GM18907 (cell line): ENCODE data around the gene SMDT1.
"Not testable (repeated sequence)": the region's sequence is repeated elsewhere in the genome, so short reads cannot be mapped to it uniquely, and the experiment has no call there.

ENCODE experiments used
- ATAC-seq: cut with Tn5 transposase; IDR thresholded peaks from one replicate; pipeline ENCODE4 v1.9.1; 2021; ENCODE audit warnings: mild to moderate bottlenecking, moderate library complexity; ENCODE audit not compliant: unreplicated experiment

Gene SMDT1

GRCh38 chr22:42108848-42109247 lies 29.3 kb downstream of the SMDT1 start:
- no peak for ATAC-seq

DNA sequence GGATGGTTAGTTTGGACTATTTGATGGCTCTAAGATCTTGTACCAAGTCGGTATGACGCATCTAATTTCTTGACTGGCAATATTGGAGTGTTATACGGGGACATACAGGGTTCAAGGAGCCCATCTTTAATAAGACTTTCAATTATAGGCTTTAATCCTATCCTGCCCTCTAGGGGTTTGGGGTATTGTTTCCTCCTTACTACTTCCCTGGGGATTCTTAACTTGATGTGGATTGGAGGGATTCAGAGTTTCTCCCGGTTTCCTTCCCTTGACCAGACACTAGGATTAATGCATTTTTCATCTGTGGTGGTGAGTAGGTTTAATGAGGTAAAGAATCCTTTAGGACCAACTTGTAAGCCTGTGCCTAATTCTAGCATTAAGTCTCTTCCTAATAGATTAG lies 32.3 kb downstream of the SMDT1 start:
- ATAC-seq = no peak

- not testable (repeated sequence) for ATAC-seq
Measured at GRCh38 chr22:42112793-42113192, 33.3 kb downstream of the SMDT1 start.

- ATAC-seq = no peak
Measured at GRCh38 chr22:42114721-42115120, 35.2 kb downstream of the SMDT1 start.

DNA sequence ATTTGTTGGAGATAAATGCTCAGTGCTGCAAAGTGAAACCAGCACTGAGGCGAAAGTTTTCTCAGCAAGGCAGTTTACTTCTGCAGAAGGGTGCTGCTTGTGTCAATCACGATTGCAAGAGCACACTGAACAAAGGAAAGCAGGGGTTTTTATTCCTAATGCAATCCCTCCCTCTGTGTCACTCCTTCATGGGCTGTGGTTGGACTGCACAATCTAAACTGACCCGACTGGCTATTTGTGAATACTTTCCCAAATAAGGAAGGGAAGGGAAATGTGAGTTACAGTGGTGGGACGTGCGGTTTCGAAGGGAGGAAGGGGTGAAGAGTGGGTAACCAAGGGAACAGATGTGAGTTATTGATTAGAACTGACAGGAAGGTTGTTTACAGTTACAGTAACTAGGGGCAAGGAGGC lies 35.9 kb downstream of the SMDT1 start:
- ATAC-seq = not testable (repeated sequence)

GRCh38 chr22:42116848-42117424 lies 37.4 kb downstream of the SMDT1 start:
- ATAC-seq = no peak

- ATAC-seq = not testable (repeated sequence)
Measured at GRCh38 chr22:42120231-42121021, 40.9 kb downstream of the SMDT1 start.

DNA sequence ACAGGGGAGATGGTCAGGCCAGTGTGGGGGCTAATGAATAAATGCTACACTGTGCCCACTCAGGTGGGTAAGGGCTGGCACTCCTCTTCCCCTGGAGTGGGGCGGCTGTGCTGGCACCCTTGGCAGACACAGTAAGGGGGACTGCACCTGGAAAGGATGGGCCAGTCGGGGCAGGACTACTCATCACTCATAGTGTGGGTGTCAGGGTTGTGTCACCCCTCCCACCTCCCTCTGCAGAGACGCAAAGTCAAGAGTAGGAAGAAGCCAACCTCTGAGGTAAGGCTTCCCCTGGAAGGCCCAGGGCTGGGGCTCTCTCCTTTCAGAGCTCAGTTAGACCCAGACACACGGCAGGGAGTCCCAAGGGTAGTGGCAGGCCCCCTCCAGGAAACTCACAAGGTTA lies 44.0 kb downstream of the SMDT1 start:
- ATAC-seq = not testable (repeated sequence)

GRCh38 chr22:42127606-42128005 lies 48.1 kb downstream of the SMDT1 start:
- no peak for ATAC-seq

- ATAC-seq = not testable (repeated sequence)
Measured at GRCh38 chr22:42128007-42128406, 48.5 kb downstream of the SMDT1 start.

DNA sequence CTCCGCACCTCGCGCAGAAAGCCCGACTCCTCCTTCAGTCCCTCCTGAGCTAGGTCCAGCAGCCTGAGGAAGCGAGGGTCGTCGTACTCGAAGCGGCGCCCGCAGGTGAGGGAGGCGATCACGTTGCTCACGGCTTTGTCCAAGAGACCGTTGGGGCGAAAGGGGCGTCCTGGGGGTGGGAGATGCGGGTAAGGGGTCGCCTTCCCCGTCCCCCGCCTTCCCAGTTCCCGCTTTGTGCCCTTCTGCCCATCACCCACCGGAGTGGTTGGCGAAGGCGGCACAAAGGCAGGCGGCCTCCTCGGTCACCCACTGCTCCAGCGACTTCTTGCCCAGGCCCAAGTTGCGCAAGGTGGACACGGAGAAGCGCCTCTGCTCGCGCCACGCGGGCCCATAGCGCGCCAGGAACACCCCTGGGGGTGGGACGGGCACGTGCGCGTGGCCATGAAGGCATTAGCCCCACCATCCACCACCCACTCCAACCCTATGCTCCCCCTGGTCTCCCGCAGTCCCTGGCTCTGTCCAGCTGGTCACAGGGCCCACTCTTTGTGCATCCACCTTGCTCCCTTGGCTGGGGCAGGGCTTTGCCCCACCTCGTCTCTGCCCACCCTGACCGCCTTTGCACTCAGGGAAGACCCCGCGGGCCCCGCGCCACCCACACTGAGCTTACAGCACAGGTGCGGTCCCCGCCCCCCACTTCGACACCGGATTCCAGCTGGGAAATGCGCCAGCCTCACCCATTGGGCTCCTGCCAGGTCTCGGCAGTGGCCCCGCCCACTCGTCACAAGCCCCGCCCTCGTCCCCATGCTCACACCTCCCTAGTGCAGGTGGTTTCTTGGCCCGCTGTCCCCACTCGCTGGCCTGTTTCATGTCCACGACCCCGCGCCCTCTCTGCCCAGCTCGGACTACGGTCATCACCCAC lies 49.5 kb downstream of the SMDT1 start:
- ATAC-seq = not testable (repeated sequence)

DNA sequence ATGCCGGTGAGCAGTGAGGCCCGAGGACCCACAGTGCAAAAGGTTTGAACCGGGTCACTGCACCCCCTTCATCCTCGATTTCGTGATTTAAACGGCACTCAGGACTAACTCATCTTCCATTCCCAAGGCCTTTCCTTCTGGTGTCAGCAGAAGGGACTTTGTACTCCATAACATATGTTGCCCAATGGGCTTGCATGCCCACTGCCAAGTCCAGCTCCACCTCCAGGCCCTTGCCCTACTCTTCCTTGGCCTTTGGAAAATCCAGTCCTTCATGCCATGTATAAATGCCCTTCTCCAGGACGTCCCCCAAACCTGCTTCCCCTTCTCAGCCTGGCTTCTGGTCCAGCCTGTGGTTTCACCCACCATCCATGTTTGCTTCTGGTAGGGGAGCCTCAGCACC lies 50.7 kb downstream of the SMDT1 start:
- ATAC-seq = not testable (repeated sequence)

DNA sequence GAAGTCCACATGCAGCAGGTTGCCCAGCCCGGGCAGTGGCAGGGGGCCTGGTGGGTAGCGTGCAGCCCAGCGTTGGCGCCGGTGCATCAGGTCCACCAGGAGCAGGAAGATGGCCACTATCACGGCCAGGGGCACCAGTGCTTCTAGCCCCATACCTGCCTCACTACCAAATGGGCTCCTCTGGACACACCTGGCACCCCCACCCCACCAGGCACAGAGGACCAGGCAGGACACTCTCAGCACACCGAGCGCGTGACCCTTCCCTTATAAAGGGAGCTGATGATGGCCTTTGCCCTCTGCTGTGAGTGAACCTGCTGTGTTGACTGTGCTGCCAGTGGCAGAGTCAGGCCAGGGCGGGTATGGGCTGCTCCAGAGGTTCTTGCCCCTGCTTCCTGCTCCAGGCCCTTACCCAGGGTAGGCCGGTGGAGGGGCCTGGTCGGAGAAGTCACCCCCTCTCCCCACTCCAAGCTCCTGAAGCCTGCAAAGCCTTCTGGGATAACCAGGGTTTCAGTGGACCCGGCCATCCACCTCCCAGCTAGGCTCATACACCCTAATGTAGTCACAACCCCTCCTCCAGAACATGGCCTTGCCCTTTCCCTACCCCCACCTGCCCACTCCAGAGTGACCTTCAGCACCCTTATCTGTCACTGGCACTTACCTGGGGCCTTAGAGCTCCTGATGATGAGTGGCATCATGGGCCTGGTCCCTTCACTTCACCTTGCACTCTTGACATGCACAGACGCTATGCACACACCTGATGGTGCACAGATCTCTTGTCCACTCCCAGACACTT lies 51.3 kb downstream of the SMDT1 start, which contains the start of gene CYP2D6:
CYP2D6 (minus strand) TSS at position 172 of the 793 bp plus-strand sequence; CDS start at position 153, 19 bp downstream.
- not testable (repeated sequence) for ATAC-seq

- no peak for ATAC-seq
Measured at GRCh38 chr22:42131562-42131961, 52.1 kb downstream of the SMDT1 start.

DNA sequence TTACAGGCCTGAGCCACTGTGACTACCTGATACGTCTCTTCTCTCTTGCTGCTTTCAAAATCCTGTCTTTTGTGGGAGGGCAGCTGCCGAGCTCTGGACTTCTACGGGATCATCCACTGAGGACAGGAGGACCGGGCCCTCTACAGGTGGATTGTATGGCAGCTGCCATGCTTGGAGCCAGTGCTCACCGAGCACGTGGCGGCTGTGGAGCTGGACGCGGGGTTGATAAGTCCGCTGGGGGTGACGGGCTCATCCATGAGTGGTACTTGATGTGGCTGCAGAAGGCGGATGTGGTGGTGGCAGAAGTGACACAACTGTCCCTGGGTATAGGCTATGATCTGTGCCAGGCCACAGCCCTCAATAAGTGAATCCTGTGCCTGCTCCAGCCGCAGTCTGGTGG lies 53.0 kb downstream of the SMDT1 start:
- no peak for ATAC-seq
